NCI-H1105 treated with DMSO at 0.1 percent for 48 hours (cell line): ENCODE results near the gene ACSL4.
A peak's percentile ranks its signal among the peaks of the same experiment; 100 is the strongest.
"Not testable (repeated sequence)": the region's sequence is repeated elsewhere in the genome, so short reads cannot be mapped to it uniquely, and the experiment has no call there.

Experiments used
- DNase-seq: peaks from one replicate; lab custom pipeline; 2025; lab: John Stamatoyannopoulos, UW

Gene ACSL4

DNA sequence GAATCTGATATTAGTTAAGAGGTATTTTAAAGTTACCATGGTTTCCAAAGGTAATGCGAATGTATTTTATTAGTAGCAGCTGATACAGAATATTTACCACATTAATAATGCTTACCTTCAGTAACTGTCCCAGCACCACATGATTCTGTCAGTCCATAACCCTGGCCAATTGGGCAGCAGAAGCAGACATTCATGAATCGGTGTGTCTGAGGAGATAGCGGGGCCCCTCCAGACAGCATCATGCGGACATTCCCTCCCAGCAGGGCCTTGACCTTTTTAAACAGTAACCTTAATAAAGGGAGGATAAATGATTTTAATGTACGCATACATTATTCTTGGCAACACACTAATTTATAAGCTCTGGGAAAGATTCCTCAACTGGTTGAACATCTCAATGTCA lies 65.1 kb downstream of the ACSL4 start:
- no peak for DNase-seq

- no peak for DNase-seq
These were observed 72.5 kb downstream of the ACSL4 start for GRCh38 chrX:109660435-109661143.

GRCh38 chrX:109658391-109658790 lies 74.7 kb downstream of the ACSL4 start:
- DNase-seq: no peak

DNA sequence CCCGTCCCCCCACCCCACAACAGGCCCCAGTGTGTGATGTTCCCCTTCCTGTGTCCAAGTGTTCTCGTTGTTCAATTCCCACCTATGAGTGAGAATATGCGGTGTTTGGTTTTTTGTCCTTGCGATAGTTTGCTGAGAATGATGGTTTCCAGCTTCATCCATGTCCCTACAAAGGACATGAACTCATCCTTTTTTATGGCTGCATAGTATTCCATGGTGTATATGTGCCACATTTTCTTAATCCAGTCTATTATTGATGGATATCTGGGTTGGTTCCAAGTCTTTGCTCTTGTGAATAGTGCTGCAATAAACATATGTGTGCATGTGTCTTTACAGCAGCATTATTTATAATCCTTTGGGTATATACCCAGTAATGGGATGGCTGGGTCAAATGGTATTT lies 75.7 kb downstream of the ACSL4 start:
- DNase-seq: not testable (repeated sequence)

GRCh38 chrX:109656774-109657173 lies 76.3 kb downstream of the ACSL4 start:
- no peak for DNase-seq

DNA sequence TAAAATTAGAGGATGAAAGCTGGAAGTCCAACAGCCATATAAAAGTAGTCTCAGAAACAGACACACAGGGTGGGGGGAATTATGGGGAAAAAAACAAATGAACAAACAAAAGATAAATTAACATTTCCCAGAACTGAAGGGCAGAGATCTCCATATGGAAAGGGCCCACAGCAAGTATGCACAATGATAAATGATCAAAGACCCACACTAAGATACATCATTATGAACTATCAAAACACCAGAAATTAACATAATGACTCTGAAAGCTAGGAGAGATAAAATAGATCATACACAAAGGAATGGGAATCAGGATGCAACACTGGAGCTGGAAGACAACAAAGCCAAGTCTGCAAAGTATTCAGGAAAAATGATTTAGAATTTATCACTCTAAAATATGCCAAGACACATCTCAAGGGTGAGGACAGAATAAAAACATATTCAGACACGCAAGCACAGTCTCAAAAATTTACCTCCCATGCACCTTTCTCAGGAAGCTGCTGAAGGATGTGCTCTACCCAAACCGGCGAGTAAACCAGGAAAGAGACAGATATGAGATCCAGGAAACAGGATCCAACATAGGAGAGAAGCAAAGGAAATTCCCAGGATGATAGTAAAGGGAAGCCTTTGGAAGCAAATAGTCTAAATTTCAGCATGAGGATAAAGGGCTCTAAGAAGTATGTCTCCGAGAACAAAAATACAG lies 77.4 kb downstream of the ACSL4 start:
- DNase-seq: no peak

DNA sequence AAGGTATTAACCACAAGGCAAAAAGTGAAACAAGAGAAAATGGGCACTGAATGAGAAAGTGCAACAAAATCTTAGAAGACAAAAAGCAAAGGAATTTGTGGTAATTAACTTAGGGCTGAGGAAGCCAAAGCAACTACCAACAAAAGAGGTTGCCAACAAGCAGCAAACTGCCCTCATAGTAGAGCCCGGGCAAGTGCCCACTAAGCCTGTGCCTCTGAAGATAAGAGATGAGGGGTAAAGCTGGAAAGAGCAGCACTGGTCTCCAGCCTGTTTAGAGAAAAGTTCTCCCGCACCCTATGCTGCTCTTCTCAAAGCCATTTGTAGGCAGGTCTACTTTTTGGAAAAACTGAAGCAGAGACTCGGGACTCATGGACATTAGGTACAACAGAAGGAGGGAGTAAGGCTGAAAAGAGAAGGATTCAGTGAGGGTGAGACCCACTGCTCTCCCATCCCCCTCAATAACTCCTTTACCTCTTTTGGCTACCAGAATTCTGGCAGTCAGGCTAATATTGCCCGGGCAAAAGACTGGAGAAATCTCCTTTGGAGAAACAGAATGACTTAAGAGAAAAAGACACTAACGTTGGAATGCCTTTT lies 78.4 kb downstream of the ACSL4 start:
- no peak for DNase-seq

- DNase-seq: not testable (repeated sequence)
These were observed 88.4 kb downstream of the ACSL4 start for GRCh38 chrX:109644671-109645070.

DNA sequence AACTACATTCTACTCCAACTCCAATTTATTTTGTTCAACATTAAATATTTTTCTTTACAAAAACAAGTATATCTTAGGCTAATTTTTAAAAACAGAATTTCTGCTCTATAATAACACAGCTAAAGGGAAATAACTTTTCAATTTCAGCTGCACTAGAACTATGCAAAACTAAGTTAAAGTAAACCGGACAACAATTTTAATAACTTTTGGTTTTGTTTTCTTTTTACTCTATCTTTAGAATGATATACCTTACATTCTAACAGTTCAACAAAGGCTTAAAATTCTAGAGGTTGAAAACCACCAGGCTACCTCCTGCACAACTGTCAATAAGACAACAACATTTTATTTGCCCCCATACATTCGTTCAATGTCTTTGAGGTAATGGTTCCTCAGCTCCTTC lies 89.4 kb downstream of the ACSL4 start:
- no peak for DNase-seq

GRCh38 chrX:109638158-109638557 lies 94.9 kb downstream of the ACSL4 start:
- DNase-seq: no peak

DNA sequence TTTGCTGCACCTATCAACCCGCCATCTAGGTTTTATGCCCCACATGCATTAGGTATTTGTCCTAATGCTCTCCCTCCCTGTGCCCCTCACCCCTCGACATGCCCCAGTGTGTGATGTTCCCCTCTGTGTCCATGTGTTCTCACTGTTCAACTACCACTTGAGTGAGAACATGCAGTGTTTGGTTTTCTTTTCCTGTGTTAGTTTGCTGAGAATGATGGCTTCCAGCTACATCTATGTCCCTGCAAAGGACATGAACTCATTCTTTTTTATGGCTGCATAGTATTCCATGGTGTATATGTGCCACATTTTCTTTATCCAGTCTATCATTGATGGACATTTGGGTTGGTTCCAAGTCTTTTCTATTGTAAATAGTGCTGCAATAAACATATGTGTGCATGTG lies 95.6 kb downstream of the ACSL4 start:
- DNase-seq: not testable (repeated sequence)

DNA sequence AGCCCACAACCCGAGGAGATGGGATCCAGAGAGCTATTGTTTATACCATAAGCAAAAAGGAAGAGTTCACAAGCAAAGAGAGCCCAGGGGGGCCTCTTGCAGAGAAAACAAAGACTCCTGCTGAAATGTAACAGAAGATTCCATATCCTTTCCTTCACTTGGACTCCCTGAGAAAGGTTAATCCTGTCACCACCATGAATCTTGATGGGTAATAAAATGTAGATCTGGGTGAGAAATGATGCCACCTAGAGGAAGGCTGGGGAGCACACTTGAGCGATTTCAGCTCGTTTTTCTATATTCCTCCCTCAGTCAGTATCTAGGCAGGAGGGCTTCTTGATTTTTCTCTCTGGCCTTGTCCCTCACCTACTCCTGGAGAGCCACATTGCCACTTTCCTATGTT lies 97.9 kb downstream of the ACSL4 start:
- DNase-seq: no peak

DNA sequence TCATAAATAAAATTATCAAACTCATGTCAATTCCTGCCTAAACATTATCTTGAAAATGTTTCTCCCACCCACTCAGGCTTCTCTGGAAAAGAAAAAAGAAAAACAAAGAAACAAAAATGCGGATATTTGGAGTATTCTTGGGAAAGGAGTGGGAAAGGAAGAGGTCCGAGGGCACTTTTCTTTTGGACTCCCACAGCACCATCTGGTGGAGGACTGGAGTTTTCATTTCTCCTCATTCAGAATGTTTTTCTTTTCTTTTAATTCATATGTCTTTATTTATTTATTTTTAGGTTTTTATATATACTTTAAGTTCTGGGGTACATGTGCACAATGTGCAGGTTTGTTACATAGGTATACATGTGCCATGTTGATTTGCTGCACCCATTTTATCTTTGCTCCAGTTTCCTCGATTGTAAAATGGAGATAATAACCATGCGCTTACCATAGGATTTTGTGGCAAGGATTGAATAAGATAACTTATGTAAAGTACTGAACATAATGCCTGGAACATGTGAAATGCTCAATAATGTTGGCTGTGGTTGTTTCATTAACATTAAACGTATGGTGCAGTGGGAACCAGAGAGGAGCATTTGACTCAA lies 100.1 kb downstream of the ACSL4 start:
- DNase-seq: peak; percentile 5

DNA sequence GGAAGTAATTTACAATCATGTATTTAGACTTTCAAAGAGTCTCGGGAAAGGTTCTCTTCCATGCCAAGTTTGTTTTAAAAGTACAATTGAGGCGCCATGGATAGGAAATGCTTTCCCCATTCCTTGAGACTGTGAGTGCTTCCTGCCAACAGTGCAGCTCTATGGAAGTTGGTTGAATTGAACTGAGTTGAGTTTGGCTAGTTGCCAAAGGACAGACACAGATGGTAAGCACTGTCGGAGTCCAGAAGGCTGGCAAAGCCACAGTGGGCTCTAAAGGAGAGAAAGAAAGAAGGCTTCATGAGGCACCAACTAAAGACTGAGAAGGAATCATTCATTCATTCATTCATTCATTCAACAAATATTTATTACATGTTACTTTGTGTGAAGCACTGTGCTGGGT lies 103.7 kb downstream of the ACSL4 start:
- peak; percentile 56 for DNase-seq

DNA sequence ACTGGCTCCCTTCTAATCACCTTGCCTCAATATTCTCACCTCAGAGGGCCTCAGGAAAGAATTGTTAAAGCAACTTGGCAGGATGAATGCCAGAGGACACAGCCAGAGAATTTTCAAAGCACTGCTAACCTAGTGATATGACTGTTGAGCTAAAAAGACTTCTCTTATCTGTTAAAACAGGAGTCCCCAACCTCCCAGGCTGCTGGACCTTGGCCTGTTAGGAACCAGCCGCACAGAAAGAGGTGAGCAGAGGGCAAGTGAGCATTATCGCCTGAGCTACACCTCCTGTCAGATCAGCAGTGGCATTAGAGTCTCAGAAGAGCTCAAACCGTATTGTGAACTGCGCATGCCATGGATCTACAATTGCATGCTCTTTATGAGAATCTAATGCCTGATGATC lies 106.4 kb downstream of the ACSL4 start:
- DNase-seq: no peak

- no peak for DNase-seq
These were observed 108.1 kb downstream of the ACSL4 start, which contains the start of gene KCNE5 for GRCh38 chrX:109624641-109625616. Gene KCNE5, minus strand, starts transcription at chrX:109625172. Its CDS starts 152 bp downstream, at chrX:109625020.

DNA sequence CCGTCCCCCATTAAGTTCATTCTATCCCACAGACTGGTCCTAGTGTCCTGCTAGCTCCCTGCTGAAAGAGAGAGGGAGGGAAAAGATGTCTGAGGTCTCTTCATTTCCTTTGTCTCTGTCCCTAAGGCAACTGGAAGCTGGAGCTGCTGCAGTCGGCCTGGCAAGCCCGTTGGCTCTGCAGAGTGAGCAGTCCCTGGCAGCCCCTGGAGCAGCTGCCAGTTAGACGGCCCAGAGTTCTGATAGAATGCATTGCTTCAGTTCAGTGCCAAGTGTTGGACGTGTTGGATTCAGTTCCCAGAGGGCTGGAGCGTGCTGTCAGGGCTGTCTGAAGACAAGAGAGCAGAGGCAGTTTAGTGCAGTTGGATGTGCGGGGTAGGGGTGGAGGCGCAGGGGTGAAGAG lies 109.1 kb downstream of the ACSL4 start:
- no peak for DNase-seq

GRCh38 chrX:109622270-109622669 lies 110.8 kb downstream of the ACSL4 start:
- no peak for DNase-seq

DNA sequence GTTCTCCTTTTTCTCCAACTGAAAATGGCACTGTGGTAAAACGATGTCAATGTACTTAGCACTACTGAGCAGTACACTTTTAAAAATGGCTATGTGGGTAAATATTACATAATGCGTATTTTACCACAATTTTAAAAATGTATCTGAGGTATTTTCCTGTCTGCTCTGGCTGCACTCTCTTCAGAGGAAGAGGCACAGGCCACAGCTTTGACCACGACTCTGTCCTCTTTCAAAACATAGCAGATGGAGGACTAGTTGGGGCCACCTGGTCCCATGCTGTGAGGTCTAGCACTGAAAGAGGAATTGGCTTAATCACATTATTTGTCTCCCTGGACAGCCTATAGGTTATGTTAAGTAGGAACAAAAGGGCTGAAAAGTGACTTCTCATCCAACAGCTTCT lies 113.3 kb downstream of the ACSL4 start:
- no peak for DNase-seq

DNA sequence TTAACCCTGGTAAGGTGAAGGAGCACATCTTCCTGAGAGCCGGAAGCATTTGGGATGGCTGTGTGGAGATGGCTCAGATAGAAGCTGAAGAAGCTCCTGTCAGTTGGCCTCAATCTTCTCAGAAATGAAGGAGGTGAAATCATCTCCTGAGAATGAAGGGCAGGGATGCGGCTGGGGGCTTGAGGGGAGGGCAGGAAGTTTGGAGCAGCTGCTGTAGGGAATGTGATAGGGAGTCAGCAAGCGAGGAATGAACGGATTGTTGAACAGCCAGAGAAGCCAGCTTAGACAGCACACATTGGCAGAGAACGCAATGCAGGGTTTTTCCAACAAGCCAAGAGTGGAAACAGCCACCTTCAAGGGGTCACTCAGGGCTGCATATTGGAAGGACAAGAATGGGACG lies 118.1 kb downstream of the ACSL4 start:
- DNase-seq: no peak

- DNase-seq: no peak
These were observed 131.6 kb downstream of the ACSL4 start for GRCh38 chrX:109601486-109601885.

- DNase-seq: no peak
These were observed 132.8 kb downstream of the ACSL4 start for GRCh38 chrX:109600237-109600651.
